Measurements from ENCODE around the gene RSU1.

The RSU1 gene

GRCh38 chr10:16602104-16602775 is 215.0 kb downstream of the RSU1 start:
- DNase-seq (ENCODE audit: low read depth), result no peak

DNA sequence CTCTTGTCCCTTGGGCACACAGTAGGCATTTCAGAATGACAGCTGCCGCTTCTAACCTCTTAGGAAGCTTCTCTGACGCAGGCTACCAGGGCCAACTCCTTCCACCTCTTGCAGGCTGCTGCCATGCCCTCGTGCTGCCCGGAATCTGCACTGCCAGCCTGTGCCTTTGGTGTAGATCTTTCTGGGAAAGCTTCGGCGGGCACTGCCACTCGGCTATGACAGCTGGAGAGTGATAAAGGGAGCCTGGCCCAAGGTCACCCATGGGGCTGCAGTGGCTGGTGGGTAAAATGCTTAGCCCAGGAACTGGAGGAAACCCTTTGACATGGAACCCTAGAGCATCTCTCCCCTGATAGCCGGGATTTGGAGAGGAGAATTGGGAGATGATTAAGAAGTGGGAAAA is 217.6 kb downstream of the RSU1 start:
- DNase-seq (ENCODE audit: low read depth), result no peak

- no peak for DNase-seq (ENCODE audit: low read depth)
Observed at GRCh38 chr10:16597656-16598055, 219.6 kb downstream of the RSU1 start.

GRCh38 chr10:16592378-16592777 is 224.8 kb downstream of the RSU1 start:
- no peak for DNase-seq (ENCODE audit: low read depth)

- no peak for DNase-seq (ENCODE audit: low read depth)
Observed at GRCh38 chr10:16586358-16587138, 230.7 kb downstream of the RSU1 start.

GRCh38 chr10:16585103-16585502 is 232.1 kb downstream of the RSU1 start:
- DNase-seq (ENCODE audit: low read depth), result no peak

DNA sequence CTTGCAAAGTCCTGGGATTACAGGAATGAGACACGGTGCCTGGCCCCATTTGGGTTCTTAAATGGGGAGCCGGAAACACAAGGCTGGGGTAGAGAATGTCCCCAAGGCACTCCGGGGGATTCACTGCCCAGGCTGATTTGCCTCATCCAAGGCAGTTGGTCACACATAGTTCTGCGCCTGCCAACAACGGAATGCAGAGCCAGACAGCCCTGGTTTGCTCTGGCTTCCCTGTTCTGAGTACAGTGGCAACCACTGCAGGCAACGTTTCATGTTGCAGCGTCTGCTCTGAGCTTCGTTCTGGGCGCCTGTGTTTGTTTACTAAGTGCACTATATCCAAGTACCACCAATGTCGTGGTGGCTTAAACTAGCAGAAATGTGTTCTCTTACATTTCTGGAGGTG is 233.8 kb downstream of the RSU1 start:
- no peak for DNase-seq (ENCODE audit: low read depth)

DNA sequence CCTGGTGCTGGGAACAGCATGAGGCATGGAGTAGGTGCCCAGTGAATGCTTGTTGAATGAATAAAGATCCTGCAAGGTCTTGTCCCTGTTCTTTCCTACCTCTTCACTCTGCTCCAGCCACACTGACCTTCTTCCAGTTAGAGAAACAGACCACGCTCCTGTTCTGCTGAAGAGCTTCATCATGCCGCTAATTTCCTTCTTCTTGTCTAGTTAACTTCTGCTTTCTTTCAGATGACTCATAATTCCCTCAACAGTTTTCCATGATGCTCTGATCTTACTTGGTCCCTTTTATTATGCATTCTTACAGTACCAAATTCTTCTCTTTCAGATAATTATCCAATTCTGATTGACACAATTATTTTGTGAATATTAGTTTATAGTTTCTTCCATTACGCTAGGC is 236.0 kb downstream of the RSU1 start:
- DNase-seq (ENCODE audit: low read depth), result no peak

- DNase-seq (ENCODE audit: low read depth), result no peak
Observed at GRCh38 chr10:16570731-16571130, 246.5 kb downstream of the RSU1 start.

DNA sequence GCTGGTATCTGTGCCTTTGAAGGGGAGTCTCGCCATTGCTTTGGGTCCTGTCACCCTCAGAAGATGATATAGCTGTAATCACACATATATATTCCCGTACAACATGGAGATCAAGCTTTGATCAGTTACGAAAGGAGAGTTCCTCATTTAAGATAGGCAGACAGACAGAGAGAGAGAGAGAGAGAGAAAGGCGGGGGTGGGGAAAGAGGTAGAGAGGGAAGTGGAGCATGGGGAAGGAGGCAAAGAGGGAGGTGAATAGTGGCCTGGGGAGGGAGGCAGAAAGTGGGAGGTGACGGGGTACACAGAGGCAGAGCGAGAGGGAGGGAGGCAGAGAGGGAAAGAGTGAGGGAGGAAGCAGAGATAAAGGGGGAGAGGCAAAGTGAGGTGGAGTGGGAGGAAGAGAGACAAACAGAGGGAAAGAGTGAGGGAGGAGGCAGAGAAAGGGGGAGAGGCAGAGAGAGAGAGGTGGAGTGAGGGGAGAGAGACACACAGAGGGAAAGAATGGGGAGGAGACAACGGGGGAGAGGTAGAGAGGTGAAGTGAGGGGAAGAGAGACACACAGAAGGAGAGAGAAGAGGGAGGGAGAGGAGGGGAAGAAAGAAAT is 250.9 kb downstream of the RSU1 start:
- DNase-seq (ENCODE audit: low read depth), result no peak

DNA sequence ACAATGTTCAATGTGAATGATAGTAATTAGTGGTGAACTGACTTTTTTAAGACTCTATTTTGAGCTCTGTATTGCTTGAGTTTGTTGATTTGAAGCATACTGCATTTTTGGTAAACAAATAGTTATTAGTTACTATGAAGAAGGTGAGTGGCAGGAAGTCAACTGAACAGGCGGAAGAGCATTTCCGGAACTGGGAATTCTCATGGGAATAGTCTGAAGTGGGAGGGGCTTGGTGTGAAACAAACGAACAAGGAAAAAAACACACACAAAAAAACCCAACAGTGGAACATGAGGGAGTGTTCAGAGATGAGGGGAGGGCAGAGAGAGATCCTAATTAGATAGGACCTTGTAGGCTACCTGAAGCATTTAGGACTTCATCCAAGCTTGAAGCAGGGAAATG is 251.6 kb downstream of the RSU1 start:
- no peak for DNase-seq (ENCODE audit: low read depth)

- no peak for DNase-seq (ENCODE audit: low read depth)
Observed at GRCh38 chr10:16562891-16563290, 254.3 kb downstream of the RSU1 start.

DNA sequence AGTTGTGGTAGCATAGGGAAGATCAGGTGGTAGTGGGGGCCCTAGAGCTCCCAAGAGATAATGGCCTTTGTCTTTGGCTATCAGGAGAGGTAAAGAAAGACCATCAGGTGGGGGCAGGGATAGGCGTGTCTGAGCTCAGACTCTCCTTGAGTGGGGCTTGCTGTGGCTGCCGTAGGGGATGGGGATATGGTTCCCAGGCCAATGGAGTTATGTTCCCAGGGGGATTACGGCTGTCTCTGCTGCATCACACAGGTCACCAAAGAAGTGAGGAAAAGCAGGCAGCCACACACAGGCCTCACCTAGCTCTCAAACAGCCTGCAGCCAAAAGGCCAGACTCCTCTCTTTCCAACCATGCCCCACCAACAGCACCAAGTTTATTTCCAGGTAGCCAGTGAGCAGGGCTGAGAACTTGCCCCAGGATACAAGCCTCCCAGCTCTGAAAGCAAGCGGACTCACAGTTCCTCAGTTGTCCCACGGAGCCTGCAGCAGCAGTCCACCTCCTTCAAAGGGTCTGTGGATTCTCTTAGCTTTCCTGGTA is 257.9 kb downstream of the RSU1 start:
- DNase-seq (ENCODE audit: low read depth), result no peak

GRCh38 chr10:16547973-16548372 is 269.3 kb downstream of the RSU1 start:
- DNase-seq (ENCODE audit: low read depth), result no peak

- DNase-seq (ENCODE audit: low read depth), result no peak
Observed at GRCh38 chr10:16545116-16545736, 272.0 kb downstream of the RSU1 start.

- DNase-seq (ENCODE audit: low read depth), result no peak
Observed at GRCh38 chr10:16544591-16544990, 272.6 kb downstream of the RSU1 start.

GRCh38 chr10:16544099-16544498 is 273.1 kb downstream of the RSU1 start:
- DNase-seq (ENCODE audit: low read depth), result no peak

Data from HS-5 (cell line).